GM21381 (cell line): ENCODE results near the gene SPATA3.
"Not testable (repeated sequence)": the region's sequence is repeated elsewhere in the genome, so short reads cannot be mapped to it uniquely, and the experiment has no call there.

ENCODE experiments used
- ATAC-seq: cut with Tn5 transposase; IDR thresholded peaks from one replicate; pipeline ENCODE4 v1.9.1; 2021; ENCODE audit warnings: mild to moderate bottlenecking, moderate library complexity; ENCODE audit not compliant: unreplicated experiment

Gene SPATA3

DNA sequence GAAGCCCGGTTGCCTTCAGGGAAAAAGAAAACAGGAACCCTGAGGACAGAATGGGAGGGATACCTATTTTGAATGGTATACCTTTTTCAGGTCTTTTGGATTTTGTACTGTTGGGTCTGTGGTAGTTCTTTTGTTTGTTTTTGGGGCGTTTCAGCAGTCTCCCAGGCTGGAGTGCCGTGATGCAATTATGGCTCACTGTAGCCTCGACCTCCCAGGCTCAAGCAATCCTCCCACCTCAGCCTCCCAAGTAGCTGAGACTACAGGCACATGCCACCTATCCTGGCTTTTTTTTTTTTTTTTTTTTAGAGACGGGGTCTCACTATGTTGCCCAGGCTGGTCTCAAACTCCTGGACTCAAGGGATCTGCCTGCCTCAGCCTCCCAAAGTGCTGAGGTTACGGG is 27.6 kb upstream of the SPATA3 start:
- ATAC-seq, result not testable (repeated sequence)

DNA sequence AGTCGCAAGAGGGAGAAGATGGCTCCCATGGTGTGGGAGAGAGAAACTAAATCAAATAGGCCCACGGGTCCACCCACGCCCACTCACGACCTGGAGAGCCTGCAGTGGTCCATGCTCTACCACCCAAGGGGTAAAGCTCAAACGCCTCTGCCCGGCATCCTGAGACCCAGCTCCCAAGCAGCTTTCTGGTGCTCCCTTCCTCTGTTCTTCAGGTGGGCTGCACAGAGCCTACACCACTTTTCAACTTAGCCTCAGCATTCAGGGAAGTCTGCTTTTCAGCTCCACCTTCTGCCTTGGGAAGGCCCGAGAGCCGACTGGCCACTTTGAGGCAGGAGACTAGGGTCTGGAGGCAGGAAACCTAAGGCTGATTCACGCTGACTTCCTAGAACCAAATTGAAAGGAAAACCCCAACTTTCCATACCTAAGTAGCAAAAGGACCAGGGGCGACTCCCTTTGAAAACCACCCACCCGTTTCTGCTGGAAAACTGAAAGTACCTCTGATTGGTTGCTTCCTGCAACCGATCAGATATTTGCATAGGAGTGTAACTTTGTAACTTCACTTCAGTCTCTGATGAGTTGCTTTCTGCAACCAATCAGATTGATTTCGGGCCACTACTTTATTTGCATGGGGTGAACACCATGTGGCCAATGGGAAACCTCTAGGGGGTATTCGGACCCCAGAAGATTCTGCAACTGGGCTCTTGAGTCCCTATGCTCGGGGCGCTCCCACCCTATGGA is 26.8 kb upstream of the SPATA3 start:
- ATAC-seq, result no peak

DNA sequence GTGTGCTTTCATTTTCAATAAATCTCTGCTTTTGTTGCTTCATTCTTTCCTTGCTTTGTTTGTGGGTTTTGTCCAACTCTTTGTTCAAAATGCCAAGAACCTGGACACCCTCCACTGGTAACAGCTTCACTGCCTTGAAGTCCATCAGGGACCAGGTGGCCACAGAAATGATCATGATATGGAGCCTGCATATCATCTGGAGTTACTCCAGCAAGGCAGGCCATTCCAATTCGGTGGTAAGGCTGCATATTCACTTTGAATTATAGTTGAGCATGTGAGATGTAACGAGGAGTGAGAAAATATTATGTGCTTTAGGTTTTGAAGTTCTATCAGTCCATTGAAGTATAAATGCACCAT is 26.3 kb upstream of the SPATA3 start:
- ATAC-seq, result no peak

DNA sequence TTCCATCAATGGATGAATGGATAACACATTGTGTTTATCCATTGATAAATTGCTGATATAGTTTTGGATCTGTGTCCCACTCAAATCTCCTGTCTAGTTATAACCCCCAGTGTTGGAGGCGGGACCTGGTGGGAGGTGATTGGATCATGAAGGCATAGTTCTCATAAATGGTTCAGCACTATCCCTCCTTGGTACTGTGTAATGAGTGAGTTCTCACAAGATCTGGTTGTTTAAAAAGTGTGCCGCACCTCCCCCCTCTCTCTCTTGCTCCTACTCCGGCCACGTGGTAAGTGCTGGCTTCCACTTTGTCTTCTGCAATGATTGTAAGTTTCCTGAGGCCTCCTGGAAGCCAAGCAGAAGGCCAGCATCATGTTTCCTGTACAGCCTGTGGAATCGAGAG is 23.9 kb upstream of the SPATA3 start:
- no peak for ATAC-seq

DNA sequence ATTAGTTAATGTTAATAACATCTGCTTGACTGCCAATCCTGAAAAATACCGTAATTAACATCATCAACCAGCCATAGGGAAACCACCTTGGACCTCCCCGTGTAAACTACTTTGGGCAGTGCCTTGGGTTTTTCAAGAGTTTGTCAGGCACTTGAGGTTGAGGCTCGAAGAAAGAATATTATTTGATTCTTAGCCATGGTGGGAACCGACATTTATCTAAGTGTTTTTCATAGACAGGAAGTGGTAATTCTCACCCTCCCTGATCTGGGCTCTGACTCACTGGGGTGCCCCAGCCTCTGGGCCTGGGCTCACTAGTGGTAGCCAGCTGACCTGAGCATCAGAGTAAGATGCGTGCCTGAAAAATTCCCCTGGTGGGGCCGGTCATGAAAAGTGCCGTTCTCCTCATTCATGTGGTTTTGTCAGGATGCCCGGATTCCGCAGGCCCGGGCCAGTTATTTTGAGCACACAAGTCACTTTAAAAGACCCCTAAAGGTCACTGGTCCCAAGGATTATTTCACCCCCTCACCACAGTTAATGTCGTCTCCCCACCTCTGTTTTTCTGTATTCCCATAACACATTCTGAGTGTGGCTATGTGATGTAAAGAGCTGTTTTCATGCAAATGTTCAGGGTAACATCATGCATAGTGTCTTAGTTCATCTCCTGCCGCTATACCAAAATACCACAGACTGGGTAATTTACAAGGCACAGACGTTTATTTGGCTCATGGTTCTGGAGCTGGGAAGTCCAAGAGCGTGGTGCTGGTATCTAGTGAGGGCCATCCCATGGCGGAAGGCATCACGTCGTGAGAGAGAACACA is 21.6 kb upstream of the SPATA3 start:
- ATAC-seq, result peak; percentile 80

DNA sequence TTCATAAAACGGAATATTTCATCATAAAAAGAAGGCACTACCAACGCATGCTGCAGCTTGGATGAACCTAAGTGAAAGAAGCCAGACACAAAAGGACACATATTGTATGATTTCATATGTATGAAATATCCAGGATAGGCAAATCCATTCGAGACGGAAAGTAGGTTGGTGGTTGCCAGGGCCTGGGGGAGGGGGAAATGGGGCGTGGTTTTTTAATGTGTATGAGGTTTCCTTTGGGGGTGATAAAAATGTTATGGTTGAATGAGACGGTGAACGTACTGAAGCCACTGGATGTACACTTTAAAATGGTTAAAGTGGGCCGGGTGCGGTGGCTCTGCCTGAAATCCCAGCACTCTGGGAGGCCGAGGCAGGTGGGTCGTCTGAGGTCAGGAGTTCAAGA is 20.0 kb upstream of the SPATA3 start:
- ATAC-seq, result no peak

DNA sequence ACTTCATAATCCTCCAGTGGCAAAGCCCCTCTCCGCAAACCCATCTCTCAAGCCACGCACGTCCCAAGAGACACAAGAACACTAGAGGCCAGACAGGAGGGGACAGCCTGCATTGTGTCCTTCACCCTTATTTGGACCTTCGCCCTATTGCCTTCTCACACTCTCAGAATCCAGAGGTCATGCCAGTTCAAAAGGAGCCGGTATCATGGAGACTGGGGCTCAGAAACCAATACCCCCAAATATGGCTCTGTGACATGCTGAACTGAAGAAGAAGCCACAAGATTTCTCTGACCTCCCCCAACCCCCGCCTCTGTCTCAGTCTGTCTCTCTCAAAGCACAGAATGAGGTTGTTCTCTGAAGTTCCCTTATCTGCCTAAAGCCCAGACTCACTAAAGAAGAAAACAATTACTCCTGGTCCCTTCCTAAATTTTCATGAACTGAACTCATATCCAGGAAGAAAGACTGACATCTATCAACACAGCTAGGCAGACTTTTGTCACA is 19.2 kb upstream of the SPATA3 start:
- no peak for ATAC-seq

DNA sequence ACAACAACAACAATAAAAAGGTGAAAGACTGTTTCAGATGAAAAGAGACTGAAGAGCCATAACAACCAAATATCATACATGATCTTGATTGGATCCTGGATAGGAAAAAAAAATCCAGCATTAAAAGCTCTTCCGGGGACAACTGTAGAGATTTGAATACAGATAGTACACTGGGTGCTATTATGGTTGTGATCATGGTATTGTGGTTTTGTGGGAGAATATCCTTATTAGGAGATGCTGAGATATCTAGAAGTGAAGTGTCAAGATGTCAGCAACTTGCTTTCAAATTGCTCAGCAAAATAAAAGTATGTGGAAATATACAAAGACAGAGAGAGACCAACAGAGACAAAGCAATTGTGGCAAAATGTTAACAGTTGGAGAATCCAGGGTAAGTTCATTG is 15.5 kb upstream of the SPATA3 start:
- ATAC-seq, result no peak

DNA sequence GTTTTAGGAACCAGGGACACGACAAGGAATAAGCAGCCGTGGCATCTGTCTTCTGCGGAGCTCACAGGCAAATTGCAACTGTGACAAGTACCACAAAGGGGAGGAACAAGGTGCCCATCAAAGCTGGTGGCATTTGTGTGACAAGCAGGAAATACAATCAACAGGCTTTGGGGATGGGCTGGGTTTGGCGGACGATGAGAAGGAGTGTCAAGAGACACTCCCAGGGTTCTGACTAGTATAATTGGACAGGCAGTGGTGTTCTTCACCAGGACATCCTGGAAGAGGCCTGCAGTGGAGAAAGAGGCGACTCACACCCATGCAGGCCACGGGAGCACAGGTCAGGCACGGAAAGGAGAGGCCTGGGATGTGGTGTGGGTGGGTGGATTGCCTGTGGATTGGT is 14.2 kb upstream of the SPATA3 start:
- no peak for ATAC-seq

DNA sequence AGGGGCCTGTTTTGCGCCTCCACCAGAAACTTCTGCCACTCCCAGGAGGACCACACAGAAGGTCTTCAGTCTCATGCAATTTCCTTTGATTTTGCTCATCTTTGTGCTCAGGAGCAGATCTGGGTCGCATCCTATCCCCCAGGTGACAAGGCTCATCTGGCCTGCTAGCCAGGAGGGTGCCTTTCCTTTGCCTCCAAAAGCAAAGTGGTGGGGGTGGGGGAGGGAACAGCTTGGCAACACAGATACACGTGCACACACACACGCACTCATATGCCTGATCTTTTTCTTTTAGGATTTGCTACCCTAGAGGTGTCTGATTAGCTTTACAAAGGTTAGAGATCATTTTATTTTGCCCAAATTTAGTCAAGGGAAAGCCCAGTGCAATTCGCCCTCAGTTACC is 13.8 kb upstream of the SPATA3 start:
- ATAC-seq, result no peak

DNA sequence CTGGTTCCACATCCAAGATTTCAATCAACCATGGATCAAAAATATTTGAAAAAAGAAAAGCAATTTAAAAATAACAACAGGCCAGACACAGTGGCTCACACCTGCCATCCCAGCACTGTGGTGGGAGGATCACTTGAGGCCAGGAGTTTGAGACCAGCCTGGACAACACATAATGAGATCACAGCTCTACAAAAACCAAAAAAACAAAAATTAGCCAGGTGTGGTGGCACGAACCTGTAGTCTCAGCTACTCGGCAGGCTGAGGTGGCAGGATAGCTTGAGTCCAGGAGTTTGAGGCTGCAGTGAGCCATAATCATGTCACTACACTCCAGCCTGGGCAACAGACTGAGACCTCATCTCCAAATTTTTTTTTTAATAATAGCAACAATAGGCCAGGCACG is 13.4 kb upstream of the SPATA3 start:
- no peak for ATAC-seq

DNA sequence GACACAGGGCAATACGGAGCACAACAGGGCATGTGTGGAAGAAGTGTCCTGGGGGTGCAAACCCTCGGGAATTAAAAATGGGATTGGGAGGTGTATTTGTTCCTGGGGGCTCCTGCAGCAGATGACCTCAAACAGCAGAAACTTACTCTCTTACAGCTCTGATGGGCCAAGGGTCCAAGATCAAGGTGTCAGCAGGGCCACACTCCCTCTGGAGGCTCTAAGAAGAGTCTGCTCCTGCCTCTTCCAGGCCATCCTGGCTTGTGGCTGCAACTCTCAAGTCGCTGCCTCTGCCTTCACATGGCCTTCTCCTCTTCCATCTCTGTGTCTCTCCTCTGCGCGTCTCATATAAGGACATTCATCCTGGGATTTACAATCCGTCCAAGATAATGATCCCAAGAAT is 12.4 kb upstream of the SPATA3 start:
- ATAC-seq, result no peak

DNA sequence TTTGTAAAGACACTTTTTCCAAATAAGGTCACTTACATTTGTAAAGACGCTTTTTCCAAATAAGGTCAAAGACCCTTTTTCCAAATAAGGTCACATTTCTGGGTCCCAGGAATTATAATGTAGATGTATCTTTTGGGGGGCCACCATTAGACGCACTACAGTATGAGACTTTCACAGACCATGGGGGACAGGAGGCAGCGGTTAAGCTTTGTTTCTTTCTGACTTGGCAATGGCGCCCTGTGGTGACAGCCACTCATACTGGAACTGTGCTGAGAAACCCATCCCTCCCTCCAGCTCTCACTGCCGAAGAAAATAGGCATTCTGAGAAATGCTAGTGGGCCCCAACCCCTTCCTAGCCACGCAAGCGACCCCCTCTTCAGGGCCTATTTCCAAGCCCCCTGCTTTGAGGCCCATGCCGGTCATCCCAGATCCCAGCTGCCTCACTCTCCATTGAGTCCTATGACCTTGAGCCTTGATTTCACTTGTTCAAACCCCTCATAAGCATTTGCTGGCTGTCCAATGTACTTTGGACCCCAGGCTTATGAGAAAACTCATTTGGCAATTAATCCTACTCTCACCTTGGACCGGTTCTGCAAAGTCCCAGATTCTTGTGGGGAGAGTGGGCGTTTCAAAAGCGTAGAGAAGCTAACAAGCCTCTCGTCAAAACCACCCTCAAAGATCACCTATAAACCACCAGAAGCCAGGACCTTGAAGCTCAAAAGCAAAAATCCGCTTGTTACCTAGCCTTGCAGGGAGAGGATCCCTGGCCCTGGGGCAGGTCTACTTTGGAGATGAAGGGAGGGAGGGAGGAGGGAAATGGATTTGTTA is 11.3 kb upstream of the SPATA3 start:
- ATAC-seq, result peak; percentile 57

DNA sequence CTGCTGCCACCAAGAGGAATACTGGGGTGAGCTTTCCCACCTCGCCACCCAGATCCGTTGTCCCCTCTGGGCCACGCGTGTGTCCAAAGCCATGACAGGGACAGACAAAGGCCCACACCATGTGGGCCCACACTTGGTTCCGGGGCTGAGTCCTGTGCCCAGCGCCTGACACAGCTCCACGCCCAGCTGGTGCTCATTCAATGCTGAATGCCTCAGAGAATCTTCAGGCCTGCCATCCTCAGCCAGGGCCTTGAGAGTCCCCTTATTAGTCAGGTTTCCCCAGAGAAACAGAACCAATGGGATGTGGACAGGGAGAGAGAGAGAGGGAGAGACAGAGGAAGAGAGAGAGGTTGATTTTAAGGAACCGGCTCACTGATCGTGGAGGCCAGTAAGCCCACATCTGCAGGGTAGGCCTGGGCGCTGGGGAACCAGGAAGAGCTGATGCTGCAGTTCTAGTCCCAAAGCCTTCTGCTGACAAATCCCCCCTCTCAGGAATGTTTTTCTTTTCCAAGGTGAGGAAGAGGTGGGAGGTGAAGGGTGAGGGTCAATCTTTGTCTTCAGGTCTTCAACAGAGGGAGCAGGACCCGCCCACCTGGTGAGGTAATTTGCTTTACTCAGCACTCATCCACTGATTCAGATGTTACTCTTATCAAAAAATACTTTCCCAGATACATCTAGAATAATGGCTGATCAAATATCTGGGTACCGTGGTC is 10.2 kb upstream of the SPATA3 start:
- ATAC-seq, result no peak

DNA sequence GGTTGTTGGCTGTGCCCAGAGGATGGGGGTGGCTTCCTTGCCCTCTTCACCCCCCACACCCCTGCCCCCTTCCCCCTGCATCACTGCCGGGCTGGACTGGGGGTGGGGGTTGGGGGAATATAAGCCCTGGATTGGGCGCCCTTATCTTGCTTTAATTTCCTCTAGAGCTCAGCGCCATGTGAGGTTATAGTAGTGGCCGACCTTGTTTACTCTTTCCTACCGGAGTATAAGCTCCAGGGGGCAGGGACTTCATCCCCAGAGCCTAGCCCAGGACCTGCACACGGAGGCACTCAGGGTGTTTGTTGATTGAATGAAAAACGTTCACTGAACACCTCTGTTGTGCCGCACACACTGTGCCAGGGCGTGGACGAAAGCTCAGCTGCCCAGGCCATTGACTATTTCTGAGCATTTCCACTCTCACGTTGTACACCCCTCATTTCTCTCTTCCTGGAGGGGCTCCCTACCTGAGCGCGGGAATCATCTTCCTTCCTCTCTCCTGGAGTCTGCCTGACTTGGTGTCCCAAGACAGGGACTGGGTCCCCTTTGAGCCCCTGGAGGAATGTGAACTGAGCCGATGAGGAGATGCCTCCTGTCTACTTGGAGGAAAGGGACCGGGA is 9.3 kb upstream of the SPATA3 start:
- no peak for ATAC-seq

DNA sequence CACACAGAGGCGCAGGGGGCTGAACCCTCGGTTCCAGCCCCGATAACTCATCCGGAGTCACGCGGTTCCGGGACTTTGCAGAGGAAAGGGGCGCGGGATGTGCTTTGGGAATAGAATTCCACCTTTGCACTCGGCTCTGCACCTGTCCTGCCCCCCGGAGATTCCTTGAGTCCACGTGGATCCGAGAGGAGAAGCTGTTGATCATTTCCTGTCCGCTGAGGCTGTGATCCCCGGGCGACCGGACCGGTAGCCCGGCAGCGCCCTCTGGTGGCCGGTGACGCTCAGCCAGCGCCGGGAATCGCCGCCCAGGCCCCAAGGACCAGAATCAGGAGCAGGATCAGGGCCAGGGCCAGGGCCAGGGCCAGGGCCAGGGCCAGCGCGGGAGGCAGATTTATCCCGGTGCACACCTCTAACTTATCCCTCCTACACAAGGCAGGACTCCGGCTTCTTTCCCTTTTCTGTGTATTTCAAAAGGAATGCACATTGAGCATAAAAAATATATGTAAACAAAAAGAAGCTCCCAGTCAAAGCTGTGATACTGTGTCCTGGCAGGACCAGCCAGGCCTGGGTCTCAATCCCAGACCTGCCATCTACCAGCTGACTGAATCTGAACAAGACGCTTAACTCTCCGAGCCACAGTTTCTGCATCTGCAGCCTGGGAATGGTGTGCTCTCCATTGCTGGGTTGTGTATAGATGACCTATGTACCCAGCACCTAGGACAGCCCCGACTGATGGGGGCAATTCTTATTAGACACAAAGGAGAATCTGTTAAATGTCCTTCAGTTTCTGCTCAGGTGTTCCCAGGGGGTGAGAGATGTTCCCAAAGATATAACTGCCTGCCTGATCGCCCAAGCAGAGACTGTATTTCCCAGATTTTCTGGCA is 8.5 kb upstream of the SPATA3 start:
- no peak for ATAC-seq

DNA sequence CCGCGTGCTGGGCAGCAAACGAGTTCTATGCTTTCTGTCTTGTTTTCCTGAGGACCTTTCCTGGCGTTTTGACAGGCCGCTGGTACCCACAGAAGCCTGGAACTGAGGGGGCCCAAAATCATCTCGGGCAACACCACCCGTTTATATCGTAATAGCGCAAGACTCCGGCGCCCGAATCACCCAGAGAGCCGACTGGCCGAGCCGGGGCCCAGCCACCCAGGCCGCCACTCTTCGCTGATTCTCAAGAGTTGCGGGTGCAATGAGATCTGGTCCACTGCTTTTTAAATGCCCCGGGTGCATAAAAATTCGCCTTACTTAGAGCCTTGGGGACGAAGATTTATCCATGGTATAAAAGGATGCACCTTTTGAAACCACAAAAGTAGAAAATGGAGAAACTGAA is 6.2 kb upstream of the SPATA3 start:
- no peak for ATAC-seq

DNA sequence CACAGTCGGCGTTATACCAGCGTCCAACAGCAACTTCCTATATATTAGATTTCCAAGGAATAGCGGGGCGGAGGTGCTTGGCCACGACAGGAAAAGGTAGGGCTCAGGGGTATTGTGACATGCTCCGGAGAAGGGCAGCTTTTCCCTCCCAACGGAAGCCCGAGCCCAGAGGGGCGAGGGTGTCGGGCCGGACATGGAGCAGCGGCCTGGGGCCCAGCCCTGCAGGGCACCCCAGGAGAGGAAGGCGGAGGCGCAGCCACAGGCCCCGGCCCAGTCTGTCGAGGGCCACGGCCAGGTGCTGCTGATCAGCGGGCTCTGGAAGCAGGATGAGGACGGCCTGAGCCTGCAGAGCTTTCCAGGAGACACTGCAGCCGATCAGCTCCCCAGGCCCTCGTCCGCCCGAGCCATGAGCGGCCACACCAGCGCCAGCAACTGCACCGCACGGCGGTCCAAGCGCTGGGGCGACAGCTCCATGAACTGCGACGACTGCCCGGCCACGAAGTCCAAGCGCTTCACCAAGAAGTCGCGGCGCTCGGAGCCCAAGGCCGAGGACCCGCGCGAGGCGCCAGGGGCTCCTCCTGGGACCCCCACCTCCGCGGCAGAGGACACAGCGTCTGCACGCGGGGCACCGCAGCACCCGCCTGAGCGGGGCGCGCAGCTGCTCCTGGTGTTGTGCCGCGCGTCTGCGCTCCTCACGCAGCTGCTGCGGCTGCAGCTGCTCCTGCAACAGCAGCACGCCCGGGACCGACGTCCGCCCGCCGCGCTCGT is 5.6 kb upstream of the SPATA3 start:
- no peak for ATAC-seq

DNA sequence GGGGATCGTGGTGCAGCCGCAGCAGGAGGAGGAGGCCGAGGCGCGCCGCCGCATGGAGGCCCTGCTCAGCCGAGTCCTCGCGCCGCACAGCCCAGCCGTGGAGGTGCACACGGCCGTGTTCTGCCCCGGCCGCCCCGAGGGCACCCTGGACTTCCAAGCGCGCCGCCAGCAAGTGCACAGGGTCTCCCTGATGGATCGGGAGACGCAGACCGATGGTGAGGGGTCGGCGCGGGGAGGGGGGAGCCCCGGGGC is 5.1 kb upstream of the SPATA3 start:
- ATAC-seq, result no peak
